Ascending aorta (tissue), 2 donors: ENCODE data around the gene GUCY1A2. TPM values are rescaled to one million over a fixed set of nuclear protein-coding genes. Genes with fewer than 3 reads are reported as not detected.

Source experiments
- DNase-seq, 2 donors: peaks; one replicate each; pipeline ENCODE4 v3.0.0-alpha.2; 2019; ENCODE audit warnings: low spot score in 2 of 2
- H3K27ac ChIP-seq, 2 donors: fragments of 200-600 bp; sonication (generic); one replicate each; pipeline ENCODE4 v1.5.1; 2016 to 2017; ENCODE audit warnings: mild to moderate bottlenecking in 1 of 2
- H3K27me3 ChIP-seq: fragments of 200-600 bp; sonication (generic); one replicate; pipeline ENCODE4 v1.5.1; 2017
- H3K36me3 ChIP-seq, 2 donors: fragments of 200-600 bp; sonication (generic); one replicate each; pipeline ENCODE4 v1.5.1; 2016
- H3K4me1 ChIP-seq, 2 donors: fragments of 200-600 bp; sonication (generic); one replicate each; pipeline ENCODE4 v1.5.1; 2016 to 2017; ENCODE audit warnings: mild to moderate bottlenecking in 1 of 2
- H3K4me3 ChIP-seq, 2 donors: fragments of 200-600 bp; sonication (generic); one replicate each; pipeline ENCODE4 v1.5.1; 2016 to 2017; ENCODE audit warnings: mild to moderate bottlenecking in 1 of 2
- H3K9me3 ChIP-seq, 2 donors: fragments of 200-600 bp; sonication (generic); one replicate each; pipeline ENCODE4 v1.5.1; 2016
- intact Hi-C: fragments of 100-400 bp; cut with DNase I; formaldehyde crosslinking; loops from one replicate; pipeline ENCODE4 v1.15.1; 2023
- total RNA-seq: library from RNA; depleted of rRNA; stranded (reverse); fragments of >200 nt; gene quantifications from one replicate; pipeline ENCODE4 v1.1.0, GENCODE V29; 2016
- TF ChIP-seq, protein P1 (sequence below), 3 experiments: fragments of 200-600 bp in 2 of 3; fragments of 450-650 bp in 1 of 3; sonication (generic) in 2 of 3; IDR thresholded peaks; one replicate each; pipeline ENCODE4 v1.5.1; 2016 to 2019; ENCODE audit warnings: antibody characterized with exemption in 3 of 3, mild to moderate bottlenecking in 1 of 3, moderate library complexity in 1 of 3

Gene GUCY1A2
- total RNA-seq, 1 donor from 2014 or later, result 5.6 TPM

DNA sequence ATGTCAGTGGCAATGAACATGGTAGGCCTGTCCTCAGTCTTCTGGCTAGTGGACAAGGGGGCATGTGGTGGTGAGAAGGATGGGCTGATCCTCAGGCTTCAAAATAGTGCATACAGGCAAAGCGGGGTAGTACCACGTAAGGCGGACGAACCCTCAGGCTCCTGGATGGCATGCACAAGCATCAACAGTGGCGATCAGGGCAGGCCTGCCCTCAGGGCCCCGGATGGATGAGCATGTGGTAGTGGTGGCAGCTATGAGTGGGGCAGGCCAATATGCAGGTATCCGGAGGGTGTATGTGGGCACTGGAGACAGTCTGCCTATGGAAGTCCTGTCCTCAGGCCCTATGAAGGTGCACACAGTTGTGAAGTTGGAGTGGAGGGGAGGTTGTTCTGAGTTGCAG, 163.8 kb downstream of the GUCY1A2 start:
- intact Hi-C loops, result no loop called here
- Histone ChIP-seq H3K27me3 (no peaks in the 10 kb centered on the region), H3K27ac (no peak overlapping the region), H3K36me3 (no peaks in the 10 kb centered on the region), H3K4me3 (no peak overlapping the region), H3K4me1 (no peaks in the 10 kb centered on the region), H3K9me3 (no peaks in the 10 kb centered on the region)
- DNase-seq, result no peak
- TF ChIP-seq, protein P1, sequence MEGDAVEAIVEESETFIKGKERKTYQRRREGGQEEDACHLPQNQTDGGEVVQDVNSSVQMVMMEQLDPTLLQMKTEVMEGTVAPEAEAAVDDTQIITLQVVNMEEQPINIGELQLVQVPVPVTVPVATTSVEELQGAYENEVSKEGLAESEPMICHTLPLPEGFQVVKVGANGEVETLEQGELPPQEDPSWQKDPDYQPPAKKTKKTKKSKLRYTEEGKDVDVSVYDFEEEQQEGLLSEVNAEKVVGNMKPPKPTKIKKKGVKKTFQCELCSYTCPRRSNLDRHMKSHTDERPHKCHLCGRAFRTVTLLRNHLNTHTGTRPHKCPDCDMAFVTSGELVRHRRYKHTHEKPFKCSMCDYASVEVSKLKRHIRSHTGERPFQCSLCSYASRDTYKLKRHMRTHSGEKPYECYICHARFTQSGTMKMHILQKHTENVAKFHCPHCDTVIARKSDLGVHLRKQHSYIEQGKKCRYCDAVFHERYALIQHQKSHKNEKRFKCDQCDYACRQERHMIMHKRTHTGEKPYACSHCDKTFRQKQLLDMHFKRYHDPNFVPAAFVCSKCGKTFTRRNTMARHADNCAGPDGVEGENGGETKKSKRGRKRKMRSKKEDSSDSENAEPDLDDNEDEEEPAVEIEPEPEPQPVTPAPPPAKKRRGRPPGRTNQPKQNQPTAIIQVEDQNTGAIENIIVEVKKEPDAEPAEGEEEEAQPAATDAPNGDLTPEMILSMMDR (IDR thresholded peaks at IDR 0.05), result no peak

DNA sequence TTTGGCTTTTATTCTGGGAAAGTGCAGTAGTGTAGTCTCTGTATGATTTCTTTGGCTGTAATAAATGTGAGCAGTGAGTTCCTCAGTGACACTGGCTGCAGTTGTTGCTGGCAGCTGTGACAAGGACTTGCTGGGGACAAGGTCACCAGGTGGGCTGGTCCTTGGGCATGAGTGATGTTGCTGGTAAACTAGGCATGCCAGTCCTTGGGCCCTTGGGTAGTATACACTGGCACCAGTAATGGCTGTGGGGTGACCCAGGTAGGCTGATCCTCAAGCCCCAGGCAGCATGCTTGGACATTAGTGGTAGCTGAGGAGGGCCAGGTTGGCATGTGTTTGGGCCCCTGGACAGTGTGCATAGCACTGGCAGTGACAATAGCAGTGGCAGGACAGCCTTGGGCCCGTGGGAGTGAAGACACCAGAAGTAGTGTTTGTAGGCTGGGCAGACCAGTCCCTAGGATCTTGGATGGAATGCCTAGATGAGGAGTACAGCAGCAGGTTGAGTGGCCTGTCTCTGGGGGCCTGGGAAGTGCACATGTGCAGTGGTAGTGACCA, 164.3 kb downstream of the GUCY1A2 start:
- DNase-seq, result no peak
- no peak overlapping the region for H3K4me3 ChIP-seq
- no peaks in the 10 kb centered on the region for H3K36me3 ChIP-seq
- no peaks in the 10 kb centered on the region for H3K4me1 ChIP-seq
- no peaks in the 10 kb centered on the region for H3K27me3 ChIP-seq
- TF ChIP-seq, protein P1 (IDR thresholded peaks at IDR 0.05), result no peak
- no peak overlapping the region for H3K27ac ChIP-seq
- intact Hi-C loops, result no loop called here
- H3K9me3 ChIP-seq, result no peaks in the 10 kb centered on the region

DNA sequence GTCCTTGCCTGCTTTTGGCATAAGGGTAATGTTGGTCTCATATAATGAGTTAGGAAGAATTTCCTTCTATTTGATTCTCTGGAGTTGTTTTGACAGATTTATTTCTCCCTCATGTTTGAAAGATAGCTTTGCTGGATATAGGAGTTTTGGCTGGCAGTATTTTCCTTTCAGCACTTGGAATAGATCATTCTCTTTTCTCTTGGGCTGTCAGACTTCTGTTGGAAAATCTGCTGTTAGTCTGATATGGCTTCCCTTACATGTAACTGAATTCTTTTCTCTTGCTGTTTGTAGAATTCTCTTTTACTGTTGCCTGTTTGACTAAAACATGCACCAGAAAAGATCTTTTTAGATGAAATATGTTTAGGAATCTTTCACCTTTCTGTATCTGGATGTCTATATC, 165.5 kb downstream of the GUCY1A2 start:
- no peak overlapping the region for H3K27ac ChIP-seq
- no peaks in the 10 kb centered on the region for H3K36me3 ChIP-seq
- intact Hi-C loops, result no loop called here
- TF ChIP-seq, protein P1 (IDR thresholded peaks at IDR 0.05), result no peak
- H3K27me3 ChIP-seq, result no peaks in the 10 kb centered on the region
- H3K4me1 ChIP-seq, result no peaks in the 10 kb centered on the region
- no peaks in the 10 kb centered on the region for H3K9me3 ChIP-seq
- no peak overlapping the region for H3K4me3 ChIP-seq
- DNase-seq, result no peak

DNA sequence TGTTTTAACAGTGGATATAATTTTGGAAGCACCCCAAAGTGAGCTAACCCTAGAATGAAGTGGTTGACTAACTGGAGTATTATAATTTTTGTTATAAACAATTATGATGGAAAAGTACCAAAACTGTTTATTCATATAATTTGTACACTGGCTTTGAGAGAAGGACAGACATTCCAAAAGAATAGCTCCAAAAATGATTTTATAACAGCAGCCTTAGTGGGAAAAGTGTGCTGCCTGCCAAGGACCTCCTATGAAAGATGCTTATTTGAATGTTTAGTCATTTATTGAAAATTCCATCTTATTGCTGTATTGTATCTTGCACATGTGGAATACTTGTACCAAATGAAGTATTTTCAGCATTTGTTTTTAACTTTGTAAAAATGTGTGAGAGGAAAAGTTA, 169.8 kb downstream of the GUCY1A2 start:
- H3K27ac ChIP-seq, result no peak overlapping the region
- H3K36me3 ChIP-seq, result no peaks in the 10 kb centered on the region
- no peaks in the 10 kb centered on the region for H3K4me1 ChIP-seq
- no peak for DNase-seq
- intact Hi-C loops, result no loop called here
- no peaks in the 10 kb centered on the region for H3K27me3 ChIP-seq
- TF ChIP-seq, protein P1 (IDR thresholded peaks at IDR 0.05), result no peak
- H3K4me3 ChIP-seq, result no peak overlapping the region
- H3K9me3 ChIP-seq, result no peaks in the 10 kb centered on the region

DNA sequence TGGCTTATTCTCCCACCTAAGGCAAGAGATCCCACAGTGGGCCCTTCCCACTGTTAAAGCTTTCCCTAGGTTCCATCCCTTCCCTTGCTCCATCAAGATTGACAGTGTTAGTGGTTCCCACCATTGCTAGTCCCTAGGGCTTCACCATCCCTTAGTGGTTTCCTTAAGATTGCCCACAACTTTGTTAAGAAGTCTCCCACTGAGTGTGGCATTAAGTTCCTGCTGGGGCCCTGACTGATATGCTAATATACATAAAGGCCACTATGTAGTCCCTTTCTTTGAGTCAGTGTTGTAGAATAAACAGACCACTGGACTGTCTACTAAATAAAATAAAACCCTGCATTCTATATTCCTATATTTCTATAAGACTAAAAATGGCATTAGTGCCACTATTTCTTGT, 176.1 kb downstream of the GUCY1A2 start:
- no peaks in the 10 kb centered on the region for H3K4me1 ChIP-seq
- H3K4me3 ChIP-seq, result no peak overlapping the region
- no peak for DNase-seq
- TF ChIP-seq, protein P1 (IDR thresholded peaks at IDR 0.05), result no peak
- H3K27me3 ChIP-seq, result no peaks in the 10 kb centered on the region
- intact Hi-C loops, result no loop called here
- no peaks in the 10 kb centered on the region for H3K36me3 ChIP-seq
- no peaks in the 10 kb centered on the region for H3K9me3 ChIP-seq
- H3K27ac ChIP-seq, result no peak overlapping the region

DNA sequence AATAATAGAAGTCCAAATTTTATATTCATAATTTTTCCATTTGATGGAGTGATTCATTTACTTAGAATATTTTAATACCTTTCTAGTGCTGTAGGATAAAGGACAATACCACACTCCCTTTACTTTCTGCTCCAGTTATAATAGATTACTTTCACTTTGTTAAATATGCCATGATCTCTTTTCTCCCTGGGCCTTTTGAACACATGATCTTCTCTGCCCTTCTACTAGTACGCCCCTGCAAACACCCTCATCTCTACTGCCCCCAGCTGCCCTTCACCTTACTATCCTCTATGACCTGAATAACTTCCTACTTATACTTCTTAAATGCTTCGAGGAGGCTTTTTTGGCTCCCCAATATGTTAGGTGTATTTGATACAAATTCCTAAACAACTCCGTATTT, 177.3 kb downstream of the GUCY1A2 start:
- Histone ChIP-seq H3K4me1 (no peaks in the 10 kb centered on the region), H3K27ac (no peak overlapping the region), H3K36me3 (no peaks in the 10 kb centered on the region), H3K4me3 (no peak overlapping the region), H3K9me3 (no peaks in the 10 kb centered on the region), H3K27me3 (no peaks in the 10 kb centered on the region)
- TF ChIP-seq, protein P1 (IDR thresholded peaks at IDR 0.05), result no peak
- no peak for DNase-seq
- intact Hi-C loops, result no loop called here
